HG03139 (cell line): ENCODE data around the gene TRIM63.
A peak's percentile ranks its signal among the peaks of the same experiment; 100 is the strongest.

Experiments used
- ATAC-seq: cut with Tn5 transposase; IDR thresholded peaks from one replicate; pipeline ENCODE4 v1.9.1; 2021; ENCODE audit not compliant: unreplicated experiment

Gene TRIM63

DNA sequence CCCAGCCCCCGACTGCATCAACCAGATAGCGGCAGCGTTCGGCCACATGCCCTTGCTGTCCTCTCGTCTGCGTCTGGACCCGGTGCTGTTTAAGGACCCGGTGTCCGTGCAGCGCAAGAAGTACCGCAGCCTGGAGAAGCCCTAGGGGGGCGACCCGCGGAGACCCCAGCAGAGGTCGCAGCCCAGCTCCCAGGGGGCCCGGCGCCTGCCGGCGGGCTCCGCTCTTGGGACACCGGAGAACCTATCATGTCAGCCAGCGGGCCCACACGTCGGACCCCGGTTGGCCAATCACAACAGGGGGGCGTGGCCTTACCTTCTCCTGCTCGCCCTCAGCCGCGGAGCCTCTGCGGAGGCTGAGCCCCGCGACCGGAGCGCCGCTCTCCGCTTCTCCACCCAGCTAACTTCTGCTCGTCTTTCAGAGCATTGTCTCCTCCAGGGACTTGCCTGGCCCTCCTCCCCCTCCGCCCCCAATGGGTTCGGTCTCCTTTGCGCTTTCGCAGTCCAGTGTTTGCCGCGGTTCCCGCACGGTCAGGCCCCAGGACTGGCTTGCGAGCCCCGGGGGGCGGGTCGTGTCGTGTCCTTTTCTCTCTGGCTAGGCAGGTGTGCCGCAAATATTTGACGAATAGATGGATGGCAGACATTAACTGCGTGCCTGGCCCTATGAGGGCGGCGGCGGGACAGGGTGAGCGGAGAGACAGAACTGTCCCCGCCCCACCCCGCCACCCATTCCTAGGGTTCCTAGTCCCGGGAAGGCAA is 32.0 kb downstream of the TRIM63 start:
- ATAC-seq = peak; percentile 80

DNA sequence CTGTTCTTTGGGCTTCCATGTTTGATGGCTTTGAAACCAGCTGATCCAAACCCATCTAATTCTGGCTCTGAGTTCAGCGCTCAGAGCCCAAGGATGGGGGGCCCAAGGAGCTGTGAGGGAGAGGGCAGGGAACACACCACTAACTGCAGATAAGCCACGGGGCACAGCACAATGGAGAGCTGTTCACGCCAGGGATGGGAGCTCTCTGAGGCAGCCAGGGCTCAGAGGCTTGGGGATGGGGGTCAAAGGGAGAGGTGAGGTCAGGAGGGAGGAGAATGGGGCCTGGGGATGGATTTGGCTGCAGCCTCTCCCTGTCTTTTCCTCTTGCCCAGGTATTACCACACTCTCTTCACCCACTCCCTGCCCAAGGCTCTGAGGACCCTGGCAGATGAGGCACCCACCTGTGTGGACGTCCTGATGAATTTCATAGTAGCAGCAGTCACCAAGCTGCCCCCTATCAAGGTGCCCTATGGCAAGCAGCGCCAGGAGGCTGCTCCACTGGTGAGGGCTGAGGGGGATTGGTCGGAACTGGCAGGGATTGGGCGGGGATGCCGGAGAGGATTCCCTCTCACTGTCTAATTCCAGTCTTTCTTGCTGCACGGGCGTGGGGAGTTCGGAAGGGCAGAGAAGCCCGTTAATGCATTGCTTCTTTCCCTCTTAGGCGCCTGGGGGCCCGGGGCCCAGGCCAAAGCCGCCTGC is 32.8 kb downstream of the TRIM63 start:
- ATAC-seq = no peak

DNA sequence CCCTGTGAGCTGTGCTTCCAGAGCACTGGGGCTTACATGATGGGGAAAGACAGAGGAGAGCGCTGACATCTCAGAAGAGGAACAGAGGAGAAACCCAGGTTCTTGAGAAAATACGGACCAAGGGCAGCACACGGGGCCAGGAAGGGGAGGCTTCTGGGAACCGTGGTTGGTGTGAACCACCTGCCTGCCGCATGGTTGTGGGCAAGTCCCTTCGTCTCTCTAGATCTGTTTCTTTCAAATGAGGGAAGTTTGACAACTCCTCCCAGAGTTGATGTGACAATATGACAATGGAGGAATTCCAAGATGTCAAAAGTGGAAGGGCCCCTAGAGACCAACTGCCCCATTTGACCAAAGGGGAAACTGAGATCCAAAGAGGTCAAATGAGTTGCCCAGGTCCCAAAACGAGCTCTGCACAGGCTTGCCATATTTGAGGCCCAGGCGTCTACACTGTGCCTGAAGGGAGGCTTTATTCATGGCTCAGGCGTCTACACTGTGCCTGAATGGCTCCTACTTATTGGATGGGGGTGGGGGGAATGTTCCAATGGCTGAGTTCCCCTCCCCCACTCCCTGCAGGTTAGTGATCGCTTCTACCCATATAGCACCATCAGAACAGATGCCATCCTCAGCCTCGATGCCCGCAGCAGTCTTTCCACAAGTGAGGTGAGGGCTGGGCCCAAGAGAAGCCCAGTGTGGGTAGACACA is 34.6 kb downstream of the TRIM63 start:
- ATAC-seq = no peak

DNA sequence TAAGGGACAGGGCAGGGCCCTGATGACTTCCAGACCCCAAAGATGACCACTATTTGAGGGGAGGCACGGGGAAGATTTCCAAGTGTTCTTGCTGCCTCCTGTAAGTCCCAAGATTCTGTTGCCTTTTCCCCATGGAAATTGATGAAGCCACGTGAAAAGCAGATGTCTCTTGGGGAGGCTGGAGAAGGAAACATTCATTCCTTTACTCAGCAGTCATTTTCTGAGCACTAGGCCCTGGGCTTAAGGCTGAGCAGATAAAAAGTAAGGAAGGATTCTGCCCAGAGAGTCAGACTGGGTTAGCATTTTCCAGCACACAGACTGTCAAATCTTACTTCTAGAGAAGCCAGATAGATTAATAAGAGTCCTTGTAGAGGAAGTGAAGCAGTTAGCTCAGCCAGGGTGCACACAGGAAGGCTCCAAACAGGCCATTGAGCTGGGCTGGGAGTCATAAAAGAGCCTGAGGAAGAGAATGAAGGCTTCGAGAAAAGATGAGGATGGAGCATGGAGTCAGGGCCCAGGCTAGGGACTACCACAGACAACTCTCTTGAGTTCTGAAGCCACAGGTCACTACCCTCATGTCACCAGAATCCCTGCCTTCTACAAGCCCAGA is 35.7 kb downstream of the TRIM63 start:
- ATAC-seq = no peak

DNA sequence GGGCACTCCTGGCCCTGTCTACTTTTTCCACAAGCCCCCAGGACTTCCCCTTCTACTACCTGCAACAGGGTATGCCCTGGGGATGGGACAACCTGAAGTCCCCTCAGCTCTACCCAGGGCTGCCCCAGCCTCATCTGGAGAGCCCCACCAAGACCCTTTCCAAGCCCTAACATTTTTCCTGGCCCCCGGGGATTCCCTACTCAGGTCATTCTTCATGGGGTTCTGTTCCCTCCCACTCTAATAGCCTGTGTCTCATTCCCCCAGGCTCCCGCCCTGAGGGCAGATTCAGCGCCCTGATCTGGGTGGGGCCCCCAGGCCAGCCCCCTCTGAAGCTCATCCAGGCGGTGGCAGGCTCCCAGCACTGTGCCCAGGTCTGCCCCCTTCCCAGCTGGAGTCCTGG is 36.2 kb downstream of the TRIM63 start:
- no peak for ATAC-seq

DNA sequence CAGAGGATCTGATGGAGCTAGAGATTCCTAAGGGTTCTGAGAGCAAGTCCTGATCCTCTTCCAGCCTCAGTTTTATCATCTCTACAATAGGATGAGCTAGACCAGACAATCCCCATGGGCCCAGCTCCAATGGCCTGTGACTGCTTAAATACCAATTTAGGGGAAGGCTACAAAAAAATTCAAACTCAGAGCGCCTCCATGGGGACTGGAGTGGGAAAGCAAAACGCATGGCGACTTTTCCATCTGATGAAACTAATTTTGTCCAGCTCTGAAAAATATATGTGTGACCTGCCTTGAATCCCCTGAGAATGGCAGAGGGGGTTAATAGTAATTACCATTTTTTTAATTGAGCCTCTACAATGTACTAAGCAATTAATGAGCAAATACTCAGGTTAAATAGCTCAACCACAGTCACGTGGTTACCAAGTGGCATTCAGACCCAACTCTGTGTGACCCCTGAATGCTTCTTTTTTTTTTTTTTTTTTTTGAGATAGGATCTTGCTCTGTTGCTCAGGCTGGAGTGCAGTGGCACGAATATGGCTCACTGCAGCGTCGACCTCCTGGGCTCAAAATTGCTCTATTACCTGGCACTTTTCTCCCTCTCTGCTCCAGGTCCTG is 37.5 kb downstream of the TRIM63 start:
- no peak for ATAC-seq

DNA sequence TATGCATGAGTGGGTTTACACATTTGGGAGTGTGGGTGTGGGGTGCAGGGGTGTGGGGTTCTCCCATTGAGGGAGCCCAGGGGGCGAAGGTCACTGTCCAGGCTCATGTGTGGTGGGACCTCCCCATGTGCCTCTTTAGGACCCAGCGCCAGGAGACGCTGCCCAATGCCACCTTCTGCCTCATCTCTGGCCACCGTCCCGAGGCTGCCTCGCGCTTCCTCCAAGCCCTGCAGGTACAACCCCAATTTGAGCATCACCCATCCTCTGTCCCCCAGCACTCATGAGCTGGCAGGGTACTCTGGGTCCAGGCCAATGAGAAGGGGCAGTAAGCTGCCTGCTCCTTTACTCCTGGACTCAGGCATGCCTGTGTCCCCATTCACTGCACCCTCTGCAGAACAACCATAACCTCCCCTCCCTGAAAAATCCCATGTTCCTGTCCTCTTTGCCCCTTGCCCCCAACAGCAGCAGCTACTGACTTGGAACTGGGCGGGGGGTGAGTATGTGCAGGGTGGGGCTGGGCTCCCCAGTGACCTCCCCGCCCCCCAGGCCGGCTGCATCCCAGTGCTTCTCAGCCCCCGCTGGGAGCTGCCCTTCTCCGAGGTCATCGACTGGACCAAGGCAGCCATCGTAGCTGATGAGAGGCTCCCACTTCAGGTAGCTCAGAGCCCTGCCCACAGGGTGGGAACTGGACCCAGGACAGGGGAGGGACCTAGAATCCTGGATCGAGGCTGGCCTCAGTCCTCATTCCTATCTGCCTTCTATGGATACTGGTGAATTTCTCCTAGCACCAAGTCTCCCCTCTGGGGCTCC is 38.2 kb downstream of the TRIM63 start:
- no peak for ATAC-seq

DNA sequence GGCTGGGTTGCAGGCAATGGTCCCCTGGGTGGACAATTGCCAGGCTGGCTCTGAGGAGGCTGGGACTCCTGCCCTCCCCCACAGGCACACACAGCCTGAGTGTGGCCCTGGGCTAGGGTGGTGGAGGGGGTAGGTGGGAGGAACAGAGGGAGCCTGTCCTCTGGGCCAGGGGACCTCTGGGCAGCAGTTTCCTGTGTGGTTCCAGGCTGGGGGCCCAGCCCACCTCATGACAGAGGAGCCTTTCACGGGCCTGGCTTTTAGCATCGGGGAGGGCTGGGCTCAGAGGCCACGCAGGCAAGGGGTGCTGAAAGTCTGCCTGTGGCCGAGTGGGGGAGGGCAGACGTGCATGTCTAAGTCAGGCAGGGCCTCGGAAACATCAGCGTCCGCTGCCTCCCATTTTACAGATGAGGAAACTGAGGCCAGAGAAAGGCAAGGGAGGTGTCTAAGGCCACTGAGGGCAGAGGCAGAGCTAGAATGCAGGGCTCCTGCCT is 38.9 kb downstream of the TRIM63 start:
- no peak for ATAC-seq

DNA sequence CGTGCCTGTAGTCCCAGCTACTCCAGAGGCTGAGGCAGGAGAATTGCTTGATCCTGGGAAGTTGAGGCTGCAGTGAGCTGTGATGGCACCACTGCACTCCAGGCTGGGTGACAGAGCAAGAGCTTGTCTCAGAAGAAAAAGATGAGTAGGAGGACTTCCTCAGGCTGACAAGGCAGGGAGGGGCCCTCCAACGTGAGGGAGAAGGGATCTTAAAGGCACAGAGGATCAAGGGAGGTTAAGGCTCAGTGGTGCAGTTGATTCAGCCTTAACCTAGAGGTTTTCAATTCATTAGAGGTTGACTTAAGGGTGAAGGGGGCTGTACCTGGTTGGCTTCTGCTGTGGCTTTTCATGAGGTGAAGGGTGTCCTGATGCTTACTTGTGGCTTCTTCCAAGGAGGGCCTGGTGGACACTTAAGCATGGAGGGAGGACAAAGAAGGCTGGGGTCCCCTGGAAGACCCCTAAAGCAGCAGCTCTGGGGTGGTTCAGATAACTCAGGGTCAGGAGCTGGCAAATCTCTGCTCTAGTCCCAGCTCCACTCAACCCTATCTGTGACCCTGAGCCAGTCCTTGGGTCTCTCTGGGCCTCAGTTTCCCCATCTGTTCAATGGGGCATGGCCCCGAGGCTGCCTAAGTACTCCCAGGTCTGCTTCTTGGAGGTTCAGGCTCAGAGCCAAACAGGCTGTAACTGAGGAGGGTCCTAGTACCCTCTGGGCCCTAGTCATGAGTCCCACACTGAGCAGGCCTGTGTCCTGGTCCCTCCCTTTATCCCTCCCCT is 39.5 kb downstream of the TRIM63 start:
- no peak for ATAC-seq

DNA sequence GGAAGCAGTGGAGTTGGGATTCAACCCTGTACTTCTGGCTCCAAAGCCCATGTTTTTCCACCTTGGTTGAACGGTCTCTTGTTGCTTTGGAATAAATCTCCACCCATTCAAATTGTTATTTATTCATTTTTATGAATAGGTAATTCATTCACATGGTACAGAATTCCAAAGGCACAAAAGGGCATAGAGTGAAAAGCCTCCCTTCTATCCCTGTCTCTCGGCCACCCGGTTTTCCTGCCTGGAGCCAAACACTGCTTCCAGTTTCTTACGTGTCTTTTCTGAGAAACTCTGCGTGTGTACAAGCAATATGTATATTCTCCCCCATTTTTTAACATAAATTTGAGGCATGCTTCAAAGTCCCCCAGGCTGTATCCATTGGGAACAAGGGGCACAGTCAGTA is 41.9 kb downstream of the TRIM63 start:
- ATAC-seq = no peak

DNA sequence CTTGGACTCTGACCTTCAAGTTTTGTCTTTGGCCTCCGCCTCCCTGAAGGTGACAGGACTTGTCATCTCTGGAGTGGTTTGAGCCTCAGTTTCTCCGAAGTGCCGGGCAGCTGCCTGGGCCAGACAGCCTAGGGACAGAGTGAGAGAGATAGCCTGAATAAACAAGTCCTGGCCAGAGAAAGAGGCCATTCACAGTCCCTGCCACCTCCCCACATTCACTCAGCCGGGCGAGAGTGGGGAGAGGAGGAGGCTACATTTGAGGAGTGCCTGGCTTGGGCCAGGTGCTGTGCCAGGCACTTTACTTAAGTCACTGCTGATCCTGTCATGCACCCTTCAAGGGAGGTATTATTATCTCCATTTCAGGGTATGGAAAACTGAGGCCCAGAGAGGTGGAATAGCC is 42.4 kb downstream of the TRIM63 start:
- ATAC-seq = no peak

DNA sequence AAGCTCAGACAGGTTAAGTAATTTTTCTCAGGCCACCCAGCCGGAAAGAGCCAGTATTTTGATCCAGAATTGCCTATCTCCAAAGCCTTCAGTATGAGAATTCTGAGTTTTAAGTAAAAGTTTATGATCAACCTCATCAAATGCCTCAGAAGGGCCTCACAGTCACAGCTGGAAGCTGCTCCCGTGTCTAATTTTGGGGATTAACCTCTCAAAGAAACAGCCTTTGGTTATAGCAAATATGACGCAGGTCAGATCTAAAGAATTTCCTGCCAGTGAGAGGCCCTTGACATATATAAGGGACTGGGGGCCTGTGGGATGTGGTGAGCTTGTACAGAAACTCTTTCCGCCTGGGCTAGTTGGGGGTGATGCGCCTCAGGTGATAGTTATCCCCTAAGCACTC is 43.6 kb downstream of the TRIM63 start:
- ATAC-seq = no peak

DNA sequence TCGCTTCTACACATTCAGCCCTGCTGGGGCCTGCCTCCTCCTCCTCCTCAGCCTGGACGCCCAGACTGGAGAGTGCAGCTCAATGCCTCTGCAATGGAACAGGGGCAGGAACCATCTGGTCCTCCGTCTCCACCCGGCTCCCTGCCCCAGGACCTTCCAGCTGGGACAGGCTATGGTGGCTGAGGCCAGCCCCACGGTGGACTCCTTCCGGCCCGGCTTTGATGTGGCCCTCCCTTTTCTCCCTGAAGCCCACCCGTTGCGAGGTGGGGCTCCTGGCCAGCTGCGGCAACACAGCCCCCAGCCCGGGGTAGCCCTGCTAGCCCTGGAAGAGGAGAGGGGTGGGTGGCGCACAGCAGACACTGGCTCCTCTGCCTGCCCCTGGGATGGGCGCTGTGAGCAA is 44.4 kb downstream of the TRIM63 start:
- no peak for ATAC-seq

DNA sequence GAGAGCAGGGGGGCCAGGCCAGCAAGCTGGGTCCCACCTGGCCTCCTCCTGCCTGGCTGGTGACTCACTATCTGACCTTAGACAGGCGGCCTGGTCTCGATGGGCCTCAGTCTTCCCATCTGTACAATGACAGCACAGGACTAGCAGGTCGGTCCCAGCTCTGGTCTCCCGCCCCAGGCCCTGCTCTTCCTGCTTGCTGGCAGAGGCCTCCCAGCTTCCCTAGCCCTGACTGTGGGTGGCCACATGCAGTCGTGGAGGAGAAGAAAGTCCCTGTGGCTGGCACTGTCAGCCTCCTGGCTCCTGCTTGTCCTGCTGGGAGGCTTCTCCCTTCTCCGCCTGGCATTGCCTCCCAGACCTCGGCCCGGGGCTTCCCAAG is 45.0 kb downstream of the TRIM63 start:
- ATAC-seq = no peak

DNA sequence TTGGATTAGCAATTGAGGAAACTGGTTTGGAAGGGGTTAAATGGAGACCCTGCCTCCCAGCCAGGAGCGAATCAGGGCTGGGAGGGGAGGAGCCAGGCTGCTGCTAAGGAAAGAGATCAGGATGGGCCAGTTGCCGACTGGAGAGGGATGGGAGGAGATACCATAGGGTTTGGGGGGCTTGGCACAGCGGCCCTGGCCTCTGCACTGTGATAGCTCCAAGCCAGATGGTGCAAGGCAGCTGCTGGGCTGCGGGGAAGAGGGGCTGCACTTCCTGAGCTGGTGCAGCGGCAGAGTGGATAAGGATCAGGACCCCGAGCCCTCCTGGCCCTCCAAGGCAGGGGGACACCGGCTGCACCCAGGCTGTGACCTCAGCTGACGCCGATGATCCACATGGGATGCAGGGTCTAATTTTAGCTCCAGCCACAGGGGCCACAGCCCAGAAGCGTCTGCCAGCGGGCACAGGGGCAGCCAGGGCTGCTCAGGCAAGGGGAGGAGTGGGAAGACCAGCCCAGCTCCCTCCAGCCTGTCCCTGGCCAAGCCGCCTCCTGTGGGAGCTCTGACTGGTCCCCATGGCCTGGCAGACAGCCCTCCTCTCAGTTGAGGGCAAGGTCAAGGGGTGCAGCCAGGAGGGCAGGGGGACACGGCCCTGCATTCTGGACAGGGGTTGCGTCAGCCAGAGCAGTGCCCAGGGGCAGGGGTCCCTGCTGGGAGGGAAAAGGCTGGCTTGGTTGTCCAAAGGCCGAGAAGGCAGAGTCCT is 45.6 kb downstream of the TRIM63 start, which contains the start of gene EXTL1:
TSS of gene EXTL1 (plus strand) at position 129 of the 757 bp plus-strand sequence. CDS start 872 bp downstream, outside the sequence.
- no peak for ATAC-seq

DNA sequence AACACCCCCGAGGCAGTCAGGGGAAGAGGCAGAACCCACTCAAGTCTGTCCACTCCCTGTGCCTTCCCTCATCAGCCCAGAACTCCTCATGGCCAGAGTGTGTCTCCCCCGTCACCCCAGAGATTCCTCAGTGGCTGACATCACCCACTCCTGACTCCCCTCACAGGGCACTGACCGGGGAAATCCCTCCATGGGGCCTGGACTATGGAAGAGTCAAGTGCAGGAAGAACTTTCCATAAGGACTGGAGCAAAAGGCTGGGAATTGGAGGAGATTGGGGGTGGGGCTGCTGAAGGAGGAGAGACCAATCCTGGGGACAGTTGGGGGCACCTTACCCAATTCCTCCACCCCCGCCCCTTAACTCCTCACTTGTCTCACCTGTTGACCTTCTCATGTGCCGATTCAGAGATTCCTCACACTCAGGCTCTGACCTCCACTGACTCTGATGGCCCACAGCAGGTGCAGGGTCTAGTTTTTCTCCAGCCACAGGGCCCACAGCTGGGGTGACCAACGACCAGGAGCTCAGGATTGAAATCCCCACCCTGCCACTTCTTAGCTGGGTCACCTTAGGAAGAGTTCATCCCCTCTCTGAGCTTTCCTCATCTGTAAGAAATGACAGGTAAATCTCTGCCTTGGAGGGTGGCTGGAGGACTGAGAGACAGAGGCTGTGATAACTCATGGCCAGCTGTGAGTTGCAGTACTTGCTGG is 46.3 kb downstream of the TRIM63 start:
- no peak for ATAC-seq

DNA sequence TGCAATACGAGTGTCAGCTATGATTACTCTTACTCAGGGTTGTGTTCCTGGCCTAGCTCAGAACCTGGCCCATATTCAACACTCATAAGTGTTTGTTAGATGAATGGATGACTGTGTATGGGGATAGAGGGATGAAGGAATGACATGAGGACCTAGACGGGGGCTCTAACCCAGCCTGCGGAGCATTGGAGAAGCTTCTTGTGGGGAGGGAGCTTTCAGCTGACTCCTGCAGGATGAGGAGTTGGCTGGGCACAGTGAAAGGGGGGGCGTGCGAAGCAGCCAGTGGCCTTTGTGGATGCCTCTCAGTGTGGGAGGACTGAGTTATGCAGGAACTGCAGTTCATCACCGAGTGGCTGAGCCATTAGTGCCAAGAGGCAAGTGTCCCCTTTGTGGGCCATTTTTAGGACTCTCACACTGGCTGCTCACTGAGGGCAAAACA is 47.1 kb downstream of the TRIM63 start:
- no peak for ATAC-seq
